ENCODE measurements around the gene SOX4. TPM values are rescaled to one million over a fixed set of nuclear protein-coding genes. Genes with fewer than 3 reads are reported as not detected.

Gene SOX4
- total RNA-seq, 1 experiment from 2014 or later = 67.0 TPM

DNA sequence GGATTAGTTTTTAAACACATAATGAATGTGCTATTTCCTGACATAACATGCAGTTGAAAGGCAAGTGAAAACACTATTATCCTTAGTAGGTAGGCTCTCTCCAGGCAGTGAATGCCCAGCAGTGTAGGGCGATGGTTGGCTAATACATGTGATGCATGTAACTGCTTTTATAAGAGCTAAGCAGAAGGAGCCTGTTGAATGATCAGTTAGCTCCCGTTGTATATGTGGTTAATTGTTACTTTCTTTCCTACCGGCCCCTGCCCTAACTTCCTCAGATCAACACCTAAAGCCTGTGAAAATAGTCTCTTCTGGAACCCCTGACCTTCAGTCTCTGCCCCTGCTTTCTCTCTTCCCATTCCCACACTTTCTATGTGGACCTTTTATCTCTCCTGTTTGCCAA is 10.5 kb downstream of the SOX4 start:
- ChIA-PET CTCF (no interaction called here), RAD21 (ENCODE audit: low non-redundant PET in 1 of 2, low total read pairs in 2 of 2, uncharacterized antibody in 2 of 2, unreplicated experiment in 2 of 2) (no interaction called here), POLR2A (no interaction called here)
- Histone ChIP-seq H3K9me2 (ENCODE audit: insufficient read depth) (no peaks in the 10 kb centered on the region), H3K4me1 (ENCODE audit: control insufficient read depth in 1 of 2, insufficient read depth in 2 of 2, low read length in 2 of 2) (no peaks in the 10 kb centered on the region), H3K79me2 (ENCODE audit: insufficient read depth, low read length) (no peaks in the 10 kb centered on the region), H3K4me3 (replicated peaks in 1 of 2; ENCODE audit: low read depth in 1 of 2, low read length in 2 of 2) (no peak overlapping the region), H3K27me3 (ENCODE audit: insufficient read depth, low read length) (no peaks in the 10 kb centered on the region), H2AFZ (ENCODE audit: low read depth, low read length, poor library complexity, severe bottlenecking) (no peak overlapping the region), H3K4me2 (ENCODE audit: low read length) (no peak overlapping the region), H3K9me3 (ENCODE audit: control insufficient read depth in 1 of 2, insufficient read depth in 1 of 2, low read depth in 1 of 2, low read length in 2 of 2) (no peaks in the 10 kb centered on the region), H3K36me3 (ENCODE audit: control insufficient read depth in 1 of 2, insufficient read depth in 2 of 2, low read length in 2 of 2) (no peaks in the 10 kb centered on the region), H3K27ac (ENCODE audit: low read depth, low read length) (no peak overlapping the region), H3K9ac (ENCODE audit: low read length) (no peak overlapping the region), H4K20me1 (ENCODE audit: insufficient read depth) (no peaks in the 10 kb centered on the region)
- no TSS peak for BruUV-seq (replicated peaks)
- DNase-seq (ENCODE audit: low read depth, low spot score) (no peak), ATAC-seq (no peak)
- TF ChIP-seq EZH2 (IDR thresholded peaks at IDR 0.05) (no peak), FOSL1 (IDR thresholded peaks at IDR 0.05; ENCODE audit: low read depth) (no peak), CEBPB (IDR thresholded peaks at IDR 0.05; ENCODE audit: low read depth) (no peak), CBX3 (IDR thresholded peaks at IDR 0.05; ENCODE audit: low read depth) (no peak), EGR1 (IDR thresholded peaks at IDR 0.05; ENCODE audit: low read depth) (no peak), EZH2phosphoT487 (IDR thresholded peaks at IDR 0.05; ENCODE audit: borderline replicate concordance) (no peak), YY1 (IDR thresholded peaks at IDR 0.05; ENCODE audit: extremely low read depth, insufficient replicate concordance, low read depth, low read length) (no peak), ZFX (IDR thresholded peaks at IDR 0.05) (no peak), RAD21 (IDR thresholded peaks at IDR 0.05; ENCODE audit: low read depth) (no peak), POLR2AphosphoS5 (IDR thresholded peaks at IDR 0.05; ENCODE audit: low read depth, low read length) (no peak), ZNF274 (IDR thresholded peaks at IDR 0.05; ENCODE audit: low read depth, low read length) (no peak), TCF7L2 (IDR thresholded peaks at IDR 0.05; ENCODE audit: borderline replicate concordance, extremely low read depth, insufficient read depth, insufficient read length) (no peak), ELF1 (IDR thresholded peaks at IDR 0.05; ENCODE audit: borderline replicate concordance, low read depth) (no peak), SIN3A (IDR thresholded peaks at IDR 0.05; ENCODE audit: low read depth) (no peak)
- TF ChIP-seq, protein P1, sequence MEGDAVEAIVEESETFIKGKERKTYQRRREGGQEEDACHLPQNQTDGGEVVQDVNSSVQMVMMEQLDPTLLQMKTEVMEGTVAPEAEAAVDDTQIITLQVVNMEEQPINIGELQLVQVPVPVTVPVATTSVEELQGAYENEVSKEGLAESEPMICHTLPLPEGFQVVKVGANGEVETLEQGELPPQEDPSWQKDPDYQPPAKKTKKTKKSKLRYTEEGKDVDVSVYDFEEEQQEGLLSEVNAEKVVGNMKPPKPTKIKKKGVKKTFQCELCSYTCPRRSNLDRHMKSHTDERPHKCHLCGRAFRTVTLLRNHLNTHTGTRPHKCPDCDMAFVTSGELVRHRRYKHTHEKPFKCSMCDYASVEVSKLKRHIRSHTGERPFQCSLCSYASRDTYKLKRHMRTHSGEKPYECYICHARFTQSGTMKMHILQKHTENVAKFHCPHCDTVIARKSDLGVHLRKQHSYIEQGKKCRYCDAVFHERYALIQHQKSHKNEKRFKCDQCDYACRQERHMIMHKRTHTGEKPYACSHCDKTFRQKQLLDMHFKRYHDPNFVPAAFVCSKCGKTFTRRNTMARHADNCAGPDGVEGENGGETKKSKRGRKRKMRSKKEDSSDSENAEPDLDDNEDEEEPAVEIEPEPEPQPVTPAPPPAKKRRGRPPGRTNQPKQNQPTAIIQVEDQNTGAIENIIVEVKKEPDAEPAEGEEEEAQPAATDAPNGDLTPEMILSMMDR (IDR thresholded peaks at IDR 0.05 in 2 of 3, conservative IDR thresholded peaks at IDR 0.05 in 1 of 3; ENCODE audit: borderline replicate concordance in 1 of 3, insufficient read depth in 1 of 3, low read depth in 2 of 3, low read length in 2 of 3) = no peak
- TF ChIP-seq, protein P2, sequence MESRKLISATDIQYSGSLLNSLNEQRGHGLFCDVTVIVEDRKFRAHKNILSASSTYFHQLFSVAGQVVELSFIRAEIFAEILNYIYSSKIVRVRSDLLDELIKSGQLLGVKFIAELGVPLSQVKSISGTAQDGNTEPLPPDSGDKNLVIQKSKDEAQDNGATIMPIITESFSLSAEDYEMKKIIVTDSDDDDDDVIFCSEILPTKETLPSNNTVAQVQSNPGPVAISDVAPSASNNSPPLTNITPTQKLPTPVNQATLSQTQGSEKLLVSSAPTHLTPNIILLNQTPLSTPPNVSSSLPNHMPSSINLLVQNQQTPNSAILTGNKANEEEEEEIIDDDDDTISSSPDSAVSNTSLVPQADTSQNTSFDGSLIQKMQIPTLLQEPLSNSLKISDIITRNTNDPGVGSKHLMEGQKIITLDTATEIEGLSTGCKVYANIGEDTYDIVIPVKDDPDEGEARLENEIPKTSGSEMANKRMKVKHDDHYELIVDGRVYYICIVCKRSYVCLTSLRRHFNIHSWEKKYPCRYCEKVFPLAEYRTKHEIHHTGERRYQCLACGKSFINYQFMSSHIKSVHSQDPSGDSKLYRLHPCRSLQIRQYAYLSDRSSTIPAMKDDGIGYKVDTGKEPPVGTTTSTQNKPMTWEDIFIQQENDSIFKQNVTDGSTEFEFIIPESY (IDR thresholded peaks at IDR 0.05; ENCODE audit: extremely low read depth, insufficient replicate concordance, low read length) = no peak
- TF ChIP-seq, protein P3, sequence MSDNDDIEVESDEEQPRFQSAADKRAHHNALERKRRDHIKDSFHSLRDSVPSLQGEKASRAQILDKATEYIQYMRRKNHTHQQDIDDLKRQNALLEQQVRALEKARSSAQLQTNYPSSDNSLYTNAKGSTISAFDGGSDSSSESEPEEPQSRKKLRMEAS (IDR thresholded peaks at IDR 0.05) = no peak
- intact Hi-C loops (cut with micrococcal nuclease) = no loop called here
